Skin epidermis (tissue), 12 donors: ENCODE data around the gene SLC17A4.
"Not testable (repeated sequence)": the region's sequence is repeated elsewhere in the genome, so short reads cannot be mapped to it uniquely, and the experiment has no call there.

Experiments
- H3K27ac ChIP-seq, 21 experiments: fragments of 200-600 bp; sonication (generic) in 11 of 21; one replicate each; pipeline ENCODE4 v1.5.0; 2020; ENCODE audit warnings: mild to moderate bottlenecking in 3 of 21, inconsistent platforms in 2 of 21, moderate library complexity in 2 of 21
- H3K4me3 ChIP-seq, 7 experiments: fragments of 200-600 bp; sonication (generic) in 2 of 7; one replicate each; pipeline ENCODE4 v1.5.0; 2020; ENCODE audit warnings: inconsistent platforms in 2 of 7, mild to moderate bottlenecking in 2 of 7, moderate library complexity in 1 of 7

The SLC17A4 gene

GRCh38 chr6:25748601-25749517 is 5.7 kb upstream of the SLC17A4 start:
- not testable (repeated sequence) for H3K4me3 ChIP-seq, H3K27ac ChIP-seq

DNA sequence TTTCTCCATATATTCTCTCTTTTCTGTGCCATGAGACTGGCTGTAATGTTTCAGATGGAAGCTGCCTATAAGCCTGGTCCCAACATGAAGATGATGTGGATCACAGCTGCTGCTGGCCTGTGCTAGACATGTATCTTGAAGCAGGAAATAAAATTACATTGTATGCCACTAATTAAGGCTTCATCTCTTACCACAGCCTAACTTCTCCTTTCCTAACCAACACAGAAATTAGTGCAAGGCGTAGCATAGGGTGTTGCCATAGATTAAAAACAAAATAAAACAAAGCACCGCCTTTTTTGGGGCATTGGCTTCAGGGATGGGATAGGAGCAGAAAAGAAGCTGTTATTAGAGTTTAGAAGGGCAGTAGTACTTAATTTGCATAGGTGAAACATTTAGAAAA is 4.7 kb upstream of the SLC17A4 start:
- H3K27ac ChIP-seq = no peak overlapping the region
- H3K4me3 ChIP-seq = no peak overlapping the region

- Histone ChIP-seq H3K4me3 (no peak overlapping the region), H3K27ac (no peak overlapping the region)
Measured at GRCh38 chr6:25750906-25751305, 3.6 kb upstream of the SLC17A4 start.

DNA sequence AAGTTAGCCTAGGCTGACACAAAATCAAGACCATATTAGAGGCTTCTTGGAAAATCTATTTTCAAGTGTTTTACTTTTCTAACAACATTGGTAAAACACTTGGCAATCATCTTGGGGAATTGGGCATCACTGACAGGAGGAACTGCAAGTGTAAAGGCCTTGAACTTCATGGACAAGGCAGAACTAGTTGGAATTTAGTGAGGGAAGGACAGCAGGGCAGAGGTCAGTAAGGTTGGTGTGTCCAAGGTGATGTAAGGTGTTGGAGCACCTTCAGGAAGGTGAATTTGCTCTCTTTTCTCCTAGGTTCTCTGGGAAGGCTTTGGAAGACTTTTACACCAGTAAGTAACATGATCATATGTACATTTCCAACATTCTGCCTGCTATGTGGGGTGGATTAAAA is 1.5 kb upstream of the SLC17A4 start:
- H3K27ac ChIP-seq = no peak overlapping the region
- H3K4me3 ChIP-seq = no peak overlapping the region

DNA sequence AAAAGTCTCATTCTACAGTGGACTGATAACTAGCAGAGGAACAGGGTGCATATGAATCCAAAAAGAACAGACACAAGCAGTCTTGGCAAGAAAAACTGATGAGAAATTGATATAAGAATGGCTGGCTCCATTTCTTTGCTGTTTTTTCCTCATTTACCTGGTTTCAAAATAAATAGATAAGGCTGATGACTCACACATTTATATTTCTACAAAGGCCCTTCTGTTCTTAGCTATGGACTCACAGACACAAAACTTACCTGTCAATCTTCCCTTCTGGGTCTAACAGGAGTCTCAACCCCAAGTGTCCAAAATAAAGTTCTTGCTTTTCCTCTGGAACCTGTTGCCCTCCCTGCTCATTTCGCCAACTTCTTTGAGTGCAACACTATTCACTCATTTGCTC is 941 bp downstream of the SLC17A4 start:
- Histone ChIP-seq H3K27ac (no peak overlapping the region), H3K4me3 (no peak overlapping the region)

DNA sequence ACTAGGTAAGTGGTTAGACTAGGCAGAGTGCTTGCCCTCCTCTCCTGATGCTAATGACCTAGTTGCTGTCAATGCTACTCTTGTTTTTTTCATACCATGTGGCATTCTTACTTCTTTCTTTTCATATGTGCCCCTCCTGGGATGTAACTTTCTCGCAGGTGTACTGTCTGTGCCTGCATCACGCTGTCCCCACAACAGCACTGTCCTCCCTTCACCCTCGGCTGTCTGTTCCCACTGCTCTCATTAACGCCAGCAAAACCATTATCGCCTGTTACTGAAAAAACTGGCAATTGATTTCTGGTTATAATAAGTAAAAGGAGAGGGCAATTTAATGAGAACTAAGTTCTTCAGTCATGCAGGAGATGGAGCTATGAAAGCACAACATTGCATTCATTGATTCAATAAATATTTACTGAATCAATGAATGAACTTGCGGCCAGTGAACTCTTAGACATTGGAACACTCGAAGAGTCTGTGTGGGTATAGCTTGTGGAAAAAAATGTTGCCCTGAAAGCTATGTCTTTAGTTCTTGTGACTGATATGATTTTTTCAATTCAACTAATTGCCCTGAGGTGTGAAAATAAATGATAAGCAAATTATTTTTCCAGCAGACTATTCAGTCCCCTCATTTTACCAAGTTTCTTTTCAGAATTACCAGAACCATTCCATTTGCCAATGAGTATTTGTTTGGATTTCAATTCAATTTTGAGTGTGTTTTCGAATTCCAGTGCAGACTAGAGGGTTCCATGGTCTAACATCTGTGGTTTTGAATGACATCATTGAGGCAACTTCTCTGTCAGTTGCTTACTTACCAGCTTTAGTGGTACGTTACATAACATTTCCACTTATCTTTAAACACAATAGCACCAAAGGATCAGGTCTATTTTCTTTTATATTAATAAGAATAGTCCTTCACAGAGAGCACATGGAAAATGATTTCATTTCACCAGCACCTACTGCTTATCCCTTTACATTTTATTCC is 2.1 kb downstream of the SLC17A4 start:
- no peak overlapping the region for H3K27ac ChIP-seq
- H3K4me3 ChIP-seq = no peak overlapping the region

DNA sequence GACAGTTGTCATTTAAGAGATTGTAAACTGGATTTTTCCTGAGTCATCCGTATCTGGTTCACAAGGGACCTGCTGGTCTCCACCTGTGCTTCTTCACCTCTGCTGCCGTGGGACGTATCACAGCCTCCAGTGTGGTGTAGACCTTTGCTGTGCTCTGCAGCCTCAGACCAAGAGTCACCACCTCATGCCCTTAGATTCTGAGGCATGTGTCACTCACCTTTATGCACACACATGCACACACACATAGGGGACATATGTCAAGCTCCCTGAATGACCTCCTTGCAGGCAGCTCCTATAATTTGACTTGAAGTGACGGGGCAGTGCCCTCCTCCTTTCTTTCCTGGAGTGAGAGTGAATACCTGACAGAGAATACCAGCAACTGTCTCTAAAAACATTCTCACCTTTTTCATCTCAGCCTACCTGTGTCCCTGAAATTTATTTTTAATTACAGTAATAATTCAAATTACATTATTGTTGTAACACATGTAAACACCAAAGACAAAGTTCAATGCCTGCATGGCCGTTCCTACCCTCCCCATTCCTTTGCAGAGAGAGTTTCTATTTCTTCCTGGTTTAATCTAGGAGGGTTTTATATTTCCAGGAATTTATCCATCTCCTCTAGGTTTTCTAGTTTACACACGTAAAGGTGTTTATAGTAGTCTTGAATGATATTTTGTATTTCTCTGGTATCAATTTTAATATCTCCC is 3.5 kb downstream of the SLC17A4 start:
- Histone ChIP-seq H3K4me3 (no peak overlapping the region), H3K27ac (no peak overlapping the region)

DNA sequence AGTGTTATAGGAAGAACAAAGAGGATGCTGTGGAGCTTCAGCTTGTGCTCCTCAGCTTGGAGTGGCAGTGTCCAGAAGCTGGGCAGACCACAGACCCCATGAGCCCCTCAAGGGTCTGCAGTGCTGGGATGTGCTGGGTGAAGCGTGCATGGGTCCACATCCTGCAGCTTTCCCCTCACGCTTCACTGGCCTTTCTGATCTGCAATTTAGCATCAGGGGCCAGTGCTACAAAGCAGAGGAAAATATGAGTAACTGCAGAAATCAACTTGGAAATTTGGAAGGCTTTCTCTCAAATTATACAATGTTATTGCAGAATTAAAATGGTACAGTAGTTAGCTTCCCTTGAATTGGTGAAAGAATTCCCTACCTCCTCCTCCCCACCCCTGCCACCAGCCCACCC is 10.1 kb downstream of the SLC17A4 start:
- no peak overlapping the region for H3K27ac ChIP-seq

GRCh38 chr6:25768566-25768965 is 14.0 kb downstream of the SLC17A4 start:
- H3K4me3 ChIP-seq = no peak overlapping the region
- no peak overlapping the region for H3K27ac ChIP-seq

More for the DNA sequence above, 10.1 kb downstream of the SLC17A4 start:
- no peak overlapping the region for H3K4me3 ChIP-seq

DNA sequence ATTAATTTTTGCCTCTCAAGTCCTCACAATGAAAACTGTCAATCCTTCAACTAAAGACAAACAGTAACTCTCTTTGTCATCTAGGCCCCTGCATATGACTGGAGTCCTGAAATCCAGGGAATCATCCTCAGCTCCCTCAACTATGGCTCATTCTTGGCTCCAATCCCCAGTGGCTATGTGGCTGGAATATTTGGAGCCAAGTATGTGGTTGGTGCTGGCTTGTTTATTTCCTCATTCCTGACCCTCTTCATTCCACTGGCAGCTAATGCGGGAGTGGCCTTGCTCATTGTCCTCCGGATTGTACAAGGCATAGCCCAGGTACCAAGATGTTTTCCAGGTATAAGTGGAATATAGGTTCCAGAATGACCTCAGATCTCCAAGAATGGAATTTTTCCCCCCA is 15.4 kb downstream of the SLC17A4 start:
- Histone ChIP-seq H3K27ac (no peak overlapping the region), H3K4me3 (no peak overlapping the region)

GRCh38 chr6:25774120-25774715 is 19.7 kb downstream of the SLC17A4 start:
- no peak overlapping the region for H3K4me3 ChIP-seq
- no peak overlapping the region for H3K27ac ChIP-seq

GRCh38 chr6:25777031-25777430 is 22.5 kb downstream of the SLC17A4 start:
- no peak overlapping the region for H3K4me3 ChIP-seq
- no peak overlapping the region for H3K27ac ChIP-seq

DNA sequence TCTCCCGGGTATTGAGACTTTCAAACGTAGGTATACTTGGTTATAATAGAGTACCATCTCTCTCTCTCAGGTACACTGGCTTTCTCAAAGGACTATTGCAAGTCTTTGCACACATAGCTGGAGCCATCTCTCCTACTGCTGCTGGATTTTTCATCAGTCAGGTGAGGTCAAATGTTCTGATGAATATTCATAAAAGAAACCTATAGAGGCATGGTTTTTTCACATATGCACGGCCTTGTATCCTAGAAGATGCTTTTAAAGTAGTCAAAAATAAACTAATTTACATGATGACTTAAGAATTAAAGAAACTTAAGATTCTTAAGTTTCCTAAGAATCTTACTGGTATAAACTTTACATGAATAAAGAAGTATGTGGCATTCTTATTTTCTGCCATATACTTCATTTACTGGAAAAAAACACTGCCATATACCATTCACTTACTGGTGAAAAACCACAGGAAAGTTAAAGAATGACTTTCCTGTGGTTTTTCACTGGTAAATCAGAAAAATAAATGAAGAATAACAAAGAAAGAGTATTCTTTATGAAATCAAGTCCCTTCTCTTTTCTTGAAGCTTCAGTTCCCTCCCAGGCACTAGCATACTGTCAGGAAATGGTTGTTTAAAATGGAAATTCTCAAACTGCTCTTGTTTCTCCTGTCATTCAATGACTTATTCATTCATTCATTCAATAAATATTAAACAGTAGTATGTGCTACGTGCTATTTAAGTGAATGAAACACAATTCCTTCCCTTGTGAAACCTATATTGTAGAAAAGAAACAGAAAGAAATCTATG is 23.5 kb downstream of the SLC17A4 start:
- Histone ChIP-seq H3K27ac (no peak overlapping the region), H3K4me3 (no peak overlapping the region)

DNA sequence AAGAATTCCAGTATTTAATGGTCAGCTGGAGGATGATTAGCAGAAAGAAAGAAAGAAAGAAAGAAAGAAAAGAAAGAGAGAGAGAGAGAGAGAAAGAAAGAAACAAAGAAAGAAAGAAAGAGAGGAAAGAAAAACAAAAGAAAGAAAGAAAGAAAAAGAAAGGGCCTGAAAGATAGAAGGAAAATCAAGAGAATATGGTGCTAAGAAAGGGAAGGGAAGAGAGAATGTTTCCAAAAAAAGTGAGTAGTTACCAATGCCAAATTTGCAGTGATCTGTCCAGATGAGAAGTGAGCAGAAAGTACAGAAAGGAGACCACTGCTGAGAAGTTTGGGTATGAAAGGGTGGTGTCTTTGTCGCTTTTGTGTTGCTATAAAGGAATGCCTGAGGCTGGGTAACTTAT is 26.6 kb downstream of the SLC17A4 start:
- Histone ChIP-seq H3K4me3 (no peak overlapping the region), H3K27ac (no peak overlapping the region)

- no peak overlapping the region for H3K27ac ChIP-seq
- H3K4me3 ChIP-seq = no peak overlapping the region
Measured at GRCh38 chr6:25787428-25787827, 32.9 kb downstream of the SLC17A4 start.

DNA sequence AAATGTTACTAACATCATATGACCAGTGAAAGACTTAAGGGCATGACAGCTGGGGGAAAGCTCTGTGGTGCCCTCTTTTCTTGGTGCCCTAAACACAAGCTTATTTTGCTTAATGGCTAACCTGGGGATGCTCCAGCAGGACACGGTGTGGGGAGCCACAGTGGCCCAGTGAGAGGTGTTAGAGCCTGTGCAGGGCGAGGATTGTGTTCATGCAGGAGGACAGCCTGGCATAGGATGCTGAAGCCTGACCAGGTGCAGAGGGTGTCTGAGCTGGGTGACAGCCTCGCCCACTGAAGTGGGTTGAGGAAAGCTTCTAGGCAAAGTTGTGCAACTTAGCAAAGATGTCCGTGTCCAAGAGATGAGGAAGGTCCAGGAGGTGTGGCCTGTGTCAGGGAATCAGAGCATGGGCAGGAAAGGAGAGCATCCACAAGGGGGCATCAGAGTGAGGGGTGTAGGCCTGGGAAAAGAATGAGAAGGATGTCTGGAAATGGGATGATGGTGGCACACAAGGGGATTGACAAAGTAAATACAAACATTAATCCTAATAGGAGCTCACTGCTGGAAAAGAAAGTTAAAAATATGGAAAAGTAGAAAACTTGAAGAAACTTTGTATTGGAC is 33.9 kb downstream of the SLC17A4 start:
- Histone ChIP-seq H3K4me3 (no peak overlapping the region), H3K27ac (no peak overlapping the region)

- Histone ChIP-seq H3K4me3 (no peak overlapping the region), H3K27ac (no peak overlapping the region)
Measured at GRCh38 chr6:25789475-25789874, 34.9 kb downstream of the SLC17A4 start.

DNA sequence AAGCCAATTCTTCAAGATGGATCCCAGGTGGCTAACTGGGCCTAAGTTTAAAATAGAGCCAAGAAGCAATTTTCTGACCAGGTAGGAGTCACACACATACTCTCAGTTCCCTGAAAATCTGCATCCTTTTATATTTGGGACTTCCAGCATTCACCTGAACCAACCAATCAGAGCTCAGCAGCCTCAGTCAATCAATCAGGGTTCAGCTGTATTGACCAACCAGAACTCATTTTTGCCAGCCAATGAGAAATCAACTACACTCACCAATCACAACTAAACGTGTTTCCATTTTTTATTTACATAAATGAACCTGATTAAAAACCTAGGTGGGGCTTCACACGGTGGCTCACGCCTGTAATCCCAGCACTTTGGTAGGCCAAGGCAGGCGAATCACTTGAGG is 37.5 kb downstream of the SLC17A4 start:
- Histone ChIP-seq H3K4me3 (no peak overlapping the region), H3K27ac (no peak overlapping the region)
